ENCODE results near the gene MID1.

Gene MID1

GRCh38 chrX:10630320-10630719, 9.9 kb upstream of the MID1 start:
- no peak for TF ChIP-seq REST (IDR thresholded peaks at IDR 0.05; ENCODE audit: insufficient read depth in 1 of 2, low read depth in 2 of 2, low read length in 2 of 2)
- TF ChIP-seq TAF1 (IDR thresholded peaks at IDR 0.05; ENCODE audit: borderline replicate concordance, insufficient read depth, low read length): no peak
- no peak for TF ChIP-seq SIN3A (IDR thresholded peaks at IDR 0.05; ENCODE audit: borderline replicate concordance, insufficient read depth, low read length)
- TF ChIP-seq FOXP2 (optimal IDR thresholded peaks at IDR 0.05; ENCODE audit: borderline replicate concordance, extremely low read depth, extremely low read length, insufficient read depth): no peak
- TF ChIP-seq POLR2AphosphoS5 (IDR thresholded peaks at IDR 0.05; ENCODE audit: low read depth, low read length): no peak

DNA sequence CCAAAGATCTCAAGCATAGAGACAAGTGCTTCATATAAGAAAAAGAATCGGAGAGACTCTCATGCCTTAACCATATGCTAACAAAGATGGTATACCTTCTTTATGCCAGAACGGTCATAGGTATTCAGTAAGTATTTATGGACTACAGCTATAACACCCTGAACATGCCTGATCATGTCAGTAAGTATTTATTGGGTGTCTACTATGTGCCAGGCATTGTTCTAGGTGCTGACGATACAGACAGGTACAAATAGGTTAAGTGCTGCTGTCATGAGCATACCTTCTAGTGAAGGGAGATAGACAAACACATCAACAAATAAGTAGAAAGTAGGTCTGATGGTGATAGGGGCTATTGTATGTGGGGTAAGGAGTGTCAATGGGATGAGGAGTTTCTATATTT, 9.5 kb upstream of the MID1 start:
- TF ChIP-seq SIN3A (IDR thresholded peaks at IDR 0.05; ENCODE audit: borderline replicate concordance, insufficient read depth, low read length) (no peak), TAF1 (IDR thresholded peaks at IDR 0.05; ENCODE audit: borderline replicate concordance, insufficient read depth, low read length) (no peak), POLR2AphosphoS5 (IDR thresholded peaks at IDR 0.05; ENCODE audit: low read depth, low read length) (no peak), REST (IDR thresholded peaks at IDR 0.05; ENCODE audit: insufficient read depth in 1 of 2, low read depth in 2 of 2, low read length in 2 of 2) (no peak), FOXP2 (optimal IDR thresholded peaks at IDR 0.05; ENCODE audit: borderline replicate concordance, extremely low read depth, extremely low read length, insufficient read depth) (no peak)

DNA sequence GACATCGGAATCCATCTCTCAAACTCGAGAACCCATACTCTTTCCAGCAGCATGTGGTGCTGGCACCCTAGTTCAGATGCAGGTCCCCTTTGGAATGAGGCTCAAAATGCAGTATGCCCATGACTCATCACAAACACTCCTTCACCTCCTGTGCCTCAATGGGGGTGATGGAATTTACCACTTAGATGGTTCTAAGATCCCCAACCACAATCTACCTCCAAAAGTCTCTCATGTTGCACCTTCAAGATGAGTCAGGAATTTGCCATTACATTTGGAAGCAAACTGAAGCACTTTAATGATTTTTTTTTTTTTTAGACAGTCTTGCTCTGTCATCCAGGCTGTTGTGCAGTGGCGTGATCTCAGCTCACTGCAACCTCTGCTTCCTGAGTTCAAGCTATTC, 8.5 kb upstream of the MID1 start:
- no peak for TF ChIP-seq SIN3A (IDR thresholded peaks at IDR 0.05; ENCODE audit: borderline replicate concordance, insufficient read depth, low read length)
- no peak for TF ChIP-seq TAF1 (IDR thresholded peaks at IDR 0.05; ENCODE audit: borderline replicate concordance, insufficient read depth, low read length)
- no peak for TF ChIP-seq REST (IDR thresholded peaks at IDR 0.05; ENCODE audit: insufficient read depth in 1 of 2, low read depth in 2 of 2, low read length in 2 of 2)
- TF ChIP-seq FOXP2 (optimal IDR thresholded peaks at IDR 0.05; ENCODE audit: borderline replicate concordance, extremely low read depth, extremely low read length, insufficient read depth): no peak
- no peak for TF ChIP-seq POLR2AphosphoS5 (IDR thresholded peaks at IDR 0.05; ENCODE audit: low read depth, low read length)

GRCh38 chrX:10622197-10622596, 1.8 kb upstream of the MID1 start:
- TF ChIP-seq REST (IDR thresholded peaks at IDR 0.05; ENCODE audit: insufficient read depth in 1 of 2, low read depth in 2 of 2, low read length in 2 of 2): no peak
- TF ChIP-seq TAF1 (IDR thresholded peaks at IDR 0.05; ENCODE audit: borderline replicate concordance, insufficient read depth, low read length): no peak
- no peak for TF ChIP-seq FOXP2 (optimal IDR thresholded peaks at IDR 0.05; ENCODE audit: borderline replicate concordance, extremely low read depth, extremely low read length, insufficient read depth)
- TF ChIP-seq POLR2AphosphoS5 (IDR thresholded peaks at IDR 0.05; ENCODE audit: low read depth, low read length): no peak
- TF ChIP-seq SIN3A (IDR thresholded peaks at IDR 0.05; ENCODE audit: borderline replicate concordance, insufficient read depth, low read length): no peak

All from PFSK-1 (cell line).